GM12878 (cell line): ENCODE measurements around the gene RPL9. TPM values are rescaled to one million over a fixed set of nuclear protein-coding genes. Genes with fewer than 3 reads are reported as not detected.

ENCODE experiments used
- ASH2L ChIP-seq: fragments of 300-600, 200-600 bp; sonication (generic); IDR thresholded peaks from 2 replicates; pipeline ENCODE4 v1.6.1; 2017; ENCODE audit warnings: low read depth, mild to moderate bottlenecking, borderline replicate concordance
- BACH1 ChIP-seq: fragments of 450-650 bp; IDR thresholded peaks from 2 replicates; pipeline ENCODE4 v1.6.1; 2017; ENCODE audit warnings: mild to moderate bottlenecking, borderline replicate concordance
- BCL11A ChIP-seq: IDR thresholded peaks from 2 replicates; pipeline ENCODE4 v1.6.1; 2011; ENCODE audit warnings: low read depth, low read length
- CREM ChIP-seq: IDR thresholded peaks from 2 replicates; pipeline ENCODE4 v1.6.1; 2014; ENCODE audit warnings: antibody characterized with exemption, low read depth
- FOXK2 ChIP-seq: fragments of 450-650 bp; IDR thresholded peaks from 2 replicates; pipeline ENCODE4 v1.6.1; 2017; ENCODE audit warnings: mild to moderate bottlenecking, moderate library complexity
- HCFC1 ChIP-seq: fragments of 150-350 bp; IDR thresholded peaks from 2 replicates; pipeline ENCODE4 v1.6.1; 2014; ENCODE audit warnings: low read length
- MEF2A ChIP-seq: IDR thresholded peaks from 2 replicates; pipeline ENCODE4 v1.6.1; 2011; ENCODE audit warnings: low read depth, mild to moderate bottlenecking, low read length, moderate library complexity; ENCODE audit not compliant: insufficient read depth
- MTA2 ChIP-seq: fragments of 450-650 bp; IDR thresholded peaks from 2 replicates; pipeline ENCODE4 v1.6.1; 2016; ENCODE audit warnings: low read depth, mild to moderate bottlenecking, moderate library complexity
- MTA3 ChIP-seq: IDR thresholded peaks from 2 replicates; pipeline ENCODE4 v1.6.1; 2012; ENCODE audit warnings: low read length, inconsistent platforms, borderline replicate concordance
- NFYA ChIP-seq: IDR thresholded peaks from 2 replicates; pipeline ENCODE4 v1.6.1; 2011; ENCODE audit warnings: low read depth, mild to moderate bottlenecking, low read length, improper control_type of control experiment, borderline replicate concordance
- NFYB ChIP-seq: IDR thresholded peaks from 2 replicates; pipeline ENCODE4 v1.6.1; 2011; ENCODE audit warnings: low read depth, mild to moderate bottlenecking, low read length, improper control_type of control experiment, moderate library complexity; ENCODE audit not compliant: insufficient read depth
- RAD21 ChIP-seq: IDR thresholded peaks from 2 replicates; pipeline ENCODE4 v1.6.1; 2011; ENCODE audit warnings: mild to moderate bottlenecking, low read depth, low read length, moderate library complexity; ENCODE audit not compliant: insufficient read depth
- RB1 ChIP-seq: fragments of 450-650 bp; formaldehyde crosslinking; IDR thresholded peaks from 2 replicates; pipeline ENCODE4 v1.6.1; 2017; ENCODE audit warnings: mild to moderate bottlenecking, borderline replicate concordance
- RFX5 ChIP-seq: IDR thresholded peaks from 2 replicates; pipeline ENCODE4 v1.6.1; 2011; ENCODE audit warnings: low read depth, low read length, improper control_type of control experiment
- RUNX3 ChIP-seq: IDR thresholded peaks from 2 replicates; pipeline ENCODE4 v1.6.1; 2012; ENCODE audit warnings: low read length, inconsistent platforms
- SIX5 ChIP-seq: IDR thresholded peaks from 2 replicates; pipeline ENCODE4 v1.6.1; 2011; ENCODE audit warnings: mild to moderate bottlenecking, low read depth, low read length, moderate library complexity; ENCODE audit not compliant: severe bottlenecking
- SKIL ChIP-seq: fragments of 450-650 bp; IDR thresholded peaks from 2 replicates; pipeline ENCODE4 v1.6.1; 2017; ENCODE audit warnings: mild to moderate bottlenecking, low read depth, inconsistent platforms; ENCODE audit not compliant: poor library complexity, severe bottlenecking
- SMAD1 ChIP-seq: fragments of 450-650 bp; IDR thresholded peaks from 2 replicates; pipeline ENCODE4 v1.6.1; 2018; ENCODE audit warnings: mild to moderate bottlenecking, low read depth; ENCODE audit not compliant: partially characterized antibody
- SMC3 ChIP-seq: IDR thresholded peaks from 2 replicates; pipeline ENCODE4 v1.6.1; 2011; ENCODE audit warnings: low read length, improper control_type of control experiment, borderline replicate concordance
- SREBF1 ChIP-seq: IDR thresholded peaks from 2 replicates; pipeline ENCODE4 v1.6.1; 2012; ENCODE audit warnings: mild to moderate bottlenecking, low read length
- STAT3 ChIP-seq: IDR thresholded peaks from 2 replicates; pipeline ENCODE4 v1.6.1; 2011; ENCODE audit warnings: low read depth, low read length, improper control_type of control experiment
- TBL1XR1 ChIP-seq: IDR thresholded peaks from 2 replicates; pipeline ENCODE4 v1.6.1; 2012; ENCODE audit warnings: low read depth, low read length, improper control_type of control experiment
- TCF12 ChIP-seq: IDR thresholded peaks from 2 replicates; pipeline ENCODE4 v1.6.1; 2011; ENCODE audit warnings: low read depth, mild to moderate bottlenecking, low read length
- polyA plus RNA-seq, 11 experiments: library from polyadenylated mRNA; depleted of rRNA in 4 of 11; unstranded in 6 of 11; stranded (reverse) in 5 of 11; fragments of >200 nt; fragmentation: Nextera tagmentation in 4 of 11; fragmentation: Illumina TruSeq in 1 of 11; extraction: Ambion mirVana in 4 of 11; extraction: Trizol in 1 of 11; gene quantifications; 1 replicate in 1 of 11; 2 replicates in 10 of 11; pipeline versions ENCODE4 v1.2.1 to v1.2.3, GENCODE V29; 2011 to 2016; ENCODE audit warnings: inconsistent platforms in 2 of 11, missing spikeins in 2 of 11, low read depth in 1 of 11
- total RNA-seq, 4 experiments: library from RNA; depleted of rRNA in 3 of 4; stranded (reverse); fragments of >200 nt in 3 of 4; fragmentation: Illumina TruSeq in 1 of 4; extraction: Trizol in 1 of 4; gene quantifications; 2 replicates each; pipeline versions ENCODE4 v1.2.1 to v1.2.3, GENCODE V29; 2013 to 2021
- TF ChIP-seq, protein P1 (sequence below): fragments of 450-650 bp; IDR thresholded peaks from 2 replicates; pipeline ENCODE4 v1.6.1; 2017; ENCODE audit warnings: antibody characterized with exemption, mild to moderate bottlenecking, moderate library complexity
- TF ChIP-seq, protein P2 (sequence below): fragments of 450-650 bp; IDR thresholded peaks from 2 replicates; pipeline ENCODE4 v1.6.1; 2017; ENCODE audit warnings: low read depth, mild to moderate bottlenecking, moderate library complexity

The RPL9 gene
- total and polyA plus RNA-seq, 10 of the 15 experiments (the other 5 are each of a cell fraction or from before 2014, with no cell fraction given): 1,006 to 4,767 (median 2,910) TPM

DNA sequence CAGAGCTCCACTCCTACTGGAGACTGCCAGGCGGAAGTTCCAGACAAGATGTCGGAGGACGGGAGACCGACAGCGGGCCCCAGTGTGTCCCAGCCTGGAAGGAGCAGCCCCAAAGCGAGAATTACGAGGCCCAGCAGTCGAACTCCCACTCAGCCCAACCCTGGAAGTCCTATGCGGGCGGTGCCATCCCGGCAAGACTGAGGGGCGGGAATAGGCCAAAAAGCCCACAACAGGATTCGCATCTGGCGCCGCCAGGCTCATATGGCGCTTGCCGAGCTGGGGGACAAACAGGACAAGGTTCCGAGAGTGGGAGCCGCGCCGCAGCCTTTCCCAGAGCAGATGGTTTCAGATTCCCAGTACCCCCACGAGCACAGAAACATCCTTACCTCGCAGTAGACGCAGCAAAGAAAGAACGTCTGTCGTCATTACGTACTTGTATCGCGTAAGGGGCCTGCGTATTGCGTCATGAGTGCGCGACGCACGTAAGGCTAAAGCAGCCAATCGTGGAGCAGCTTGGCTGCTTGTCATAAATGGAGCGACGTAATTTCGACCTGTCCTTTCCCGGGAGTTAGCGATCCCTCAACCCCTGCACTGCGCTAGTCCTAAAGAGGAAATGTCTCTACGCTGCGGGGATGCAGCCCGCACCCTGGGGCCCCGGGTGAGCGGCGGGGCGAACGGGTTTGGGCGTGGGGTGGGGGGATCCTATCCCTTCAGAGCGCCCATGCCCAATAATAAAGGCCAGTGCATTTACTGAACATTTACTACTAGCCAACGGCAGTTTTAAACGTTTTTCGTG lies at the start of gene RPL9, which contains the start of gene LIAS (continued):
- TF ChIP-seq RB1 (peak; percentile 72; the same call in 1 of the 2 replicates), TBL1XR1 (no peak), STAT3 (peak; percentile 69; the same call in 1 of the 2 replicates), NFYA (no peak; the same call in 1 of the 2 replicates), FOXK2 (no peak; the same call in 1 of the 2 replicates), RFX5 (peak; percentile 79; the same call in 1 of the 2 replicates), BCL11A (no peak), BACH1 (peak; percentile 69; the same call in 1 of the 2 replicates), HCFC1 (peak; percentile 83), RUNX3 (0 out of 2 replicates have a peak, but pooled peaks have one; percentile 41), SMC3 (no peak), ASH2L (peak; percentile 85), MTA2 (no peak), SREBF1 (no peak), MEF2A (0 out of 2 replicates have a peak, but pooled peaks have one; percentile 13), TCF12 (0 out of 2 replicates have a peak, but pooled peaks have one; percentile 50), SMAD1 (peak; percentile 82), SIX5 (peak; percentile 61), RAD21 (no peak), NFYB (peak; percentile 90), CREM (peak; percentile 100), MTA3 (no peak), SKIL (no peak)
- TF ChIP-seq, protein P1, sequence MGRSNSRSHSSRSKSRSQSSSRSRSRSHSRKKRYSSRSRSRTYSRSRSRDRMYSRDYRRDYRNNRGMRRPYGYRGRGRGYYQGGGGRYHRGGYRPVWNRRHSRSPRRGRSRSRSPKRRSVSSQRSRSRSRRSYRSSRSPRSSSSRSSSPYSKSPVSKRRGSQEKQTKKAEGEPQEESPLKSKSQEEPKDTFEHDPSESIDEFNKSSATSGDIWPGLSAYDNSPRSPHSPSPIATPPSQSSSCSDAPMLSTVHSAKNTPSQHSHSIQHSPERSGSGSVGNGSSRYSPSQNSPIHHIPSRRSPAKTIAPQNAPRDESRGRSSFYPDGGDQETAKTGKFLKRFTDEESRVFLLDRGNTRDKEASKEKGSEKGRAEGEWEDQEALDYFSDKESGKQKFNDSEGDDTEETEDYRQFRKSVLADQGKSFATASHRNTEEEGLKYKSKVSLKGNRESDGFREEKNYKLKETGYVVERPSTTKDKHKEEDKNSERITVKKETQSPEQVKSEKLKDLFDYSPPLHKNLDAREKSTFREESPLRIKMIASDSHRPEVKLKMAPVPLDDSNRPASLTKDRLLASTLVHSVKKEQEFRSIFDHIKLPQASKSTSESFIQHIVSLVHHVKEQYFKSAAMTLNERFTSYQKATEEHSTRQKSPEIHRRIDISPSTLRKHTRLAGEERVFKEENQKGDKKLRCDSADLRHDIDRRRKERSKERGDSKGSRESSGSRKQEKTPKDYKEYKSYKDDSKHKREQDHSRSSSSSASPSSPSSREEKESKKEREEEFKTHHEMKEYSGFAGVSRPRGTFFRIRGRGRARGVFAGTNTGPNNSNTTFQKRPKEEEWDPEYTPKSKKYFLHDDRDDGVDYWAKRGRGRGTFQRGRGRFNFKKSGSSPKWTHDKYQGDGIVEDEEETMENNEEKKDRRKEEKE: no peak
- TF ChIP-seq, protein P2, sequence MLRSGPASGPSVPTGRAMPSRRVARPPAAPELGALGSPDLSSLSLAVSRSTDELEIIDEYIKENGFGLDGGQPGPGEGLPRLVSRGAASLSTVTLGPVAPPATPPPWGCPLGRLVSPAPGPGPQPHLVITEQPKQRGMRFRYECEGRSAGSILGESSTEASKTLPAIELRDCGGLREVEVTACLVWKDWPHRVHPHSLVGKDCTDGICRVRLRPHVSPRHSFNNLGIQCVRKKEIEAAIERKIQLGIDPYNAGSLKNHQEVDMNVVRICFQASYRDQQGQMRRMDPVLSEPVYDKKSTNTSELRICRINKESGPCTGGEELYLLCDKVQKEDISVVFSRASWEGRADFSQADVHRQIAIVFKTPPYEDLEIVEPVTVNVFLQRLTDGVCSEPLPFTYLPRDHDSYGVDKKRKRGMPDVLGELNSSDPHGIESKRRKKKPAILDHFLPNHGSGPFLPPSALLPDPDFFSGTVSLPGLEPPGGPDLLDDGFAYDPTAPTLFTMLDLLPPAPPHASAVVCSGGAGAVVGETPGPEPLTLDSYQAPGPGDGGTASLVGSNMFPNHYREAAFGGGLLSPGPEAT: peak; percentile 95
